Nephron (organoid): ENCODE measurements around the gene JCHAIN.
"Not testable (repeated sequence)": the region's sequence is repeated elsewhere in the genome, so short reads cannot be mapped to it uniquely, and the experiment has no call there.

Experiments
- H3K27ac Mint-ChIP-seq, 3 experiments: 2 replicates each; pipeline ENCODE4 v1.8.0; 2020; ENCODE audit warnings: mixed read lengths in 3 of 3, mild to moderate bottlenecking in 2 of 3, moderate library complexity in 1 of 3
- H3K27me3 Mint-ChIP-seq: 2 replicates; pipeline ENCODE4 v1.8.0; 2021; ENCODE audit warnings: low read depth, mild to moderate bottlenecking, moderate library complexity, mixed read lengths
- H3K36me3 Mint-ChIP-seq: 2 replicates; pipeline ENCODE4 v1.8.0; 2020; ENCODE audit warnings: low read depth, mixed read lengths
- H3K4me1 Mint-ChIP-seq: 2 replicates; pipeline ENCODE4 v1.8.0; 2020; ENCODE audit warnings: mixed read lengths
- H3K4me3 Mint-ChIP-seq, 3 experiments: 2 replicates each; pipeline ENCODE4 v1.8.0; 2020; ENCODE audit warnings: mild to moderate bottlenecking in 3 of 3, mixed read lengths in 3 of 3, moderate library complexity in 2 of 3
- H3K9me3 Mint-ChIP-seq: 2 replicates; pipeline ENCODE4 v1.8.0; 2020; ENCODE audit warnings: mixed read lengths
- CTCF ChIP-seq, 3 experiments: fragments of 200-600 bp; sonication (generic); IDR thresholded peaks; one replicate each; pipeline ENCODE4 v1.5.0; 2021; ENCODE audit warnings: antibody characterized with exemption in 3 of 3; ENCODE audit not compliant: unreplicated experiment in 3 of 3

JCHAIN gene

GRCh38 chr4:70700712-70701111 is 34.4 kb upstream of the JCHAIN start:
- peaks cover 8% of the 10 kb centered on the region for H3K4me1 Mint-ChIP-seq
- peak overlapping the region in 1 of 3 experiments; percentile 63 for H3K27ac Mint-ChIP-seq
- no peaks in the 10 kb centered on the region for H3K27me3 Mint-ChIP-seq
- no peak overlapping the region for H3K4me3 Mint-ChIP-seq
- H3K36me3 Mint-ChIP-seq, result no peaks in the 10 kb centered on the region
- H3K9me3 Mint-ChIP-seq, result no peaks in the 10 kb centered on the region
- TF ChIP-seq CTCF (IDR thresholded peaks at IDR 0.05; ENCODE audit: unreplicated experiment in 3 of 3), result no peak

GRCh38 chr4:70698435-70698834 is 32.1 kb upstream of the JCHAIN start:
- not testable (repeated sequence) for H3K27ac Mint-ChIP-seq, H3K36me3 Mint-ChIP-seq, H3K9me3 Mint-ChIP-seq, H3K4me1 Mint-ChIP-seq, H3K27me3 Mint-ChIP-seq, H3K4me3 Mint-ChIP-seq

- peaks cover 15% of the 10 kb centered on the region for H3K4me1 Mint-ChIP-seq
- H3K9me3 Mint-ChIP-seq, H3K27ac Mint-ChIP-seq, H3K27me3 Mint-ChIP-seq, H3K4me3 Mint-ChIP-seq: not testable (repeated sequence)
- peaks cover 18% of the 10 kb centered on the region for H3K36me3 Mint-ChIP-seq
These were observed 28.3 kb upstream of the JCHAIN start for GRCh38 chr4:70694633-70695032.

GRCh38 chr4:70691661-70692060 is 25.4 kb upstream of the JCHAIN start:
- Mint-ChIP-seq H3K4me3 (peak overlapping the region in 1 of 3 experiments; percentile 64), H3K27me3 (no peaks in the 10 kb centered on the region), H3K4me1 (peaks cover 32% of the 10 kb centered on the region), H3K9me3 (no peaks in the 10 kb centered on the region), H3K36me3 (peaks cover 25% of the 10 kb centered on the region), H3K27ac (no peak overlapping the region)
- TF ChIP-seq CTCF (IDR thresholded peaks at IDR 0.05; ENCODE audit: unreplicated experiment in 3 of 3), result no peak

- Mint-ChIP-seq H3K27ac (peak overlapping the region; percentile 98 to 100 (median 99)), H3K4me3 (peak overlapping the region; percentile 91 to 94 (median 92)), H3K9me3 (no peaks in the 10 kb centered on the region), H3K36me3 (peaks cover 25% of the 10 kb centered on the region), H3K4me1 (peaks cover 32% of the 10 kb centered on the region), H3K27me3 (no peaks in the 10 kb centered on the region)
- no peak for TF ChIP-seq CTCF (IDR thresholded peaks at IDR 0.05; ENCODE audit: unreplicated experiment in 3 of 3)
These were observed 22.5 kb upstream of the JCHAIN start for GRCh38 chr4:70688795-70689231.

GRCh38 chr4:70687821-70688794 is 21.8 kb upstream of the JCHAIN start, which contains the start of gene UTP3:
Gene UTP3 (plus strand): TSS chr4:70688532. CDS start chr4:70688678, 146 bp downstream.
- peak; percentile 97 to 98 (median 98) for TF ChIP-seq CTCF (IDR thresholded peaks at IDR 0.05; ENCODE audit: unreplicated experiment in 3 of 3)
- Mint-ChIP-seq H3K4me1 (peaks cover 32% of the 10 kb centered on the region), H3K27me3 (no peaks in the 10 kb centered on the region), H3K9me3 (no peaks in the 10 kb centered on the region), H3K4me3 (peak within 1 kb of the TSS; percentile 91 to 94 (median 92)), H3K27ac (peak within 1 kb of the TSS; percentile 98 to 100 (median 99)), H3K36me3 (peaks cover 22% of the 10 kb centered on the region)
